HG02798 (cell line): ENCODE measurements around the gene CDK8.
A peak's percentile ranks its signal among the peaks of the same experiment; 100 is the strongest.
"Not testable (repeated sequence)": the region's sequence is repeated elsewhere in the genome, so short reads cannot be mapped to it uniquely, and the experiment has no call there.

Experiments used
- ATAC-seq: cut with Tn5 transposase; IDR thresholded peaks from one replicate; pipeline ENCODE4 v1.9.1; 2021; ENCODE audit warnings: mild to moderate bottlenecking; ENCODE audit not compliant: unreplicated experiment, poor library complexity

Gene CDK8

GRCh38 chr13:26310003-26310402 is 56.1 kb downstream of the CDK8 start:
- no peak for ATAC-seq

- ATAC-seq, result no peak
Measured at GRCh38 chr13:26310470-26310869, 56.5 kb downstream of the CDK8 start.

GRCh38 chr13:26312019-26312418 is 58.1 kb downstream of the CDK8 start:
- ATAC-seq, result not testable (repeated sequence)

- not testable (repeated sequence) for ATAC-seq
Measured at GRCh38 chr13:26316095-26316494, 62.2 kb downstream of the CDK8 start.

GRCh38 chr13:26320766-26321165 is 66.8 kb downstream of the CDK8 start:
- ATAC-seq, result no peak

DNA sequence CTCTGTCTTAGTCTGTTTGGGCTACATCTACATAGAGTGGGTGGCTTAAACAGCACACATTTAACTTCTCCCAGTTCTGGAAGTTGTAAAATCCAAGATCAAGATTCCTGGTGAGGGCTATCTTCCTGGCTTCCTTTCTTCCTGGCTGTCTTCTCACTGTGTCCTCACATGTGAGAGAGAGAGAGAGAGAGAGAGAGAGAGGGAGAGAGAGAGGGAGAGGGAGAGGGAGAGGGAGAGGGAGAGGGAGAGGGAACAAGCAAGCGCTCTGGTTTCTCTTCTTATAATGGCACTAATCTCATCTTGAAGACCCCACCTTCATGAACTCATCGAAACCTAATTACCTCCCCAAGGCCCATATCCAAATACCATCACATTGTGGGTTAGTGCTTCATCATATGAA is 69.2 kb downstream of the CDK8 start:
- ATAC-seq, result no peak

DNA sequence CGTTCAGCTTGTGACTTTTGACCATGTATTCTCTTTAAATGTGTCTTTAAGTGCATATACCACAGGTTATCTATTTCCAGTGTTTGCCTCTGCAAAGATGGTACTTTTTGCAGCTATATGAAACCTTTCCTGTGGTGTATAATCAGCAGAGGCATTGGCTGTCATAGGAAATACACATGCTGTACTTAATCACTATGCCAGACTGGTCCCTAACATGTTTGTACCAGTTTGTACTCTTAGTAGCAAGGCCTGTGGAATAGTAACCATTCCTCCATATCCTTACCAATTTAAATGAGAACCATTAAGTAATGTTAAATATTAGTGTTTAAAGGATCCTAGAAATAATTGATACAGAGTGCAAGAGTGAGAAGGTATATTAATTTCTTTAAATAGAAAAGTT is 69.8 kb downstream of the CDK8 start:
- no peak for ATAC-seq

GRCh38 chr13:26324294-26324693 is 70.4 kb downstream of the CDK8 start:
- ATAC-seq, result no peak

- no peak for ATAC-seq
Measured at GRCh38 chr13:26324867-26325266, 70.9 kb downstream of the CDK8 start.

DNA sequence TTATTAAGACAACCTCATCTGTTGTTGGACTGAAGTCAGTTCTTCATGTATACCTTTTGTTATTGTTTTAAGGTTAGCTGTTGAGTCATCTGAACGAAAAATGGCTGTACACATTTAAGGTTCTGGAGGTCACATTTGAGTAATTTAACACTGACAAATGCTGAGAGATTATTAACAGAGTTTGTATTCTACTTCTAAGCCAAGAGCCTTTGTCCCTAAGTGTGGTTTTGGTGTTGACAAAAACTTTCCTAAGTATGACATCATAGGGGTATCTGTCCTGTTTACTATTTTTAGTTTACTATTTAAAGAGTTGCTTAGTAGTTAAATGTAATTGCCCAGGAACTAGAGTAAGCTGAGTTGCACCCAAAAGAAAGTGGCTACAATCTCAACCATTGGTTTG is 71.9 kb downstream of the CDK8 start:
- ATAC-seq, result peak; percentile 84

- ATAC-seq, result no peak
Measured at GRCh38 chr13:26326562-26326961, 72.6 kb downstream of the CDK8 start.

DNA sequence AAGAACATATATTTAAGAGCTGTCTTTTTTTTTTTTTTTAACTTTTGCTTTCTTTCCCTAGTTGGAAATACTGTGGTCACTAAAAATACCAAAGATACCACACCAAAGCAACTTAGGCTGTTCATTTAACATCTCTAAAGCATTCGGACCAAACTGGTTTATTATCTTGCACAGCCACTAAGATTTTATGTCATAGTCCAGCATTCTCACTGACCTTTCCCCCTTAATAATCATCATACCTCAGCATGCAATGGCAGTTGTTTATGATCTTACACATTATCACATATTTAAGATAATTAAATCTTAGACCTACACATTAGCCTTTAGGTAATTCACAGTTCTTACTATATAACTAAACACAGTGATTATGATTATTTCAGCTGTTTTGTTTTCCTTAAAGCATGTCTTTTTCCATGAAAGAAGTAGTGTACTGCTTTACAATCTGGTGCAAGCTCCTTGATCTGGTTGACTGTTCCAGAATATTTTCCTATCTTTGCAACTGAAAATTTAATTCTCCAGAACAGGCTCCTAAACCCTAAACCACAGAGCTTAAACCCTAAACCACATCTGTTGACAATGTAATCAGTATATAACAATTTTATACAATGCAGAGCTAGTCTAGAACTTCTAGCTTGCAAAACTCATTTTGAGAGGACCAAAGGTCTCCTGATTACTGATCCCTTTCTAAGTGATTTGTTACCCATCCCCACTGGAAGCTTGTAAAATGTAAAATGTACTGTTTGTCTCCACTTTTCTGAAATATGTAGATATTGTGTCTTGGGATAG is 74.2 kb downstream of the CDK8 start:
- no peak for ATAC-seq

GRCh38 chr13:26335158-26335557 is 81.2 kb downstream of the CDK8 start:
- ATAC-seq, result no peak

GRCh38 chr13:26340807-26341206 is 86.9 kb downstream of the CDK8 start:
- no peak for ATAC-seq

GRCh38 chr13:26342898-26343297 is 89.0 kb downstream of the CDK8 start:
- ATAC-seq, result no peak

DNA sequence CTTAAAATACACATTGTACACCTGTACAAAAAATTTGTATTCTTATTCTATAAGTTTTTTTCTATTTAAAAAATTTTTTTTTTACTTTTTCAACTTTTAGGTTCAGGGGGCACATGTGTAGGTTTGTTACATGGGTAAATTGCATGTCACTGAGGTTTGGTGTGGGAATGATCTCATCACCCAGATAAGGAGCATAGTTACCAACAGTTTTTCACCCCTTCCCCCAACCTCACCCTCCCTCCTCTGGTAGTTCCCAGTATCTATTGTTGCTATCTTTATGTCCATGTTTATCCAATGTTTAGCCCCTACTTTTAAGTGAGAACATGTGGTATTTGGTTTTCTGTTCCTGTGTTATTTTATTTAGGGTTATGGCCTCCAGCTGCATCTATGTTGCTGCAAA is 89.9 kb downstream of the CDK8 start:
- no peak for ATAC-seq

DNA sequence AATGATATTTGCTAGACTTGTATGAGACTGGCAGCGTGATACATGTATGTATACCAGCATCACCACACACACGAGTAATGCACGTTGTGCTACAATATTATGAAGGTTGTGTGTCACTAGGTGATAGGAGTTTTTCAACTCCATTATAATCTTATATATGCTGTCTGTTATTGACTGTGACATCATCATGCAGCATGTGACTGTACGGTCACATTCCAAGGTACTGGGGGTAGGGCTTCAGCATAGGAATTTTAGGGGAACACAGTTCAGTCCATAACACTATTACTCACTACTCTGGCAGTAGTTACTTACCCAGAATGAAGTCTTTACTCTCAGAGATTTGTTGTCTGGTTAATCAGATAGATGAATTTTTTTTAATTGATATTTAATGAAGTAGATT is 91.1 kb downstream of the CDK8 start:
- ATAC-seq, result no peak

GRCh38 chr13:26348966-26349365 is 95.0 kb downstream of the CDK8 start:
- no peak for ATAC-seq

DNA sequence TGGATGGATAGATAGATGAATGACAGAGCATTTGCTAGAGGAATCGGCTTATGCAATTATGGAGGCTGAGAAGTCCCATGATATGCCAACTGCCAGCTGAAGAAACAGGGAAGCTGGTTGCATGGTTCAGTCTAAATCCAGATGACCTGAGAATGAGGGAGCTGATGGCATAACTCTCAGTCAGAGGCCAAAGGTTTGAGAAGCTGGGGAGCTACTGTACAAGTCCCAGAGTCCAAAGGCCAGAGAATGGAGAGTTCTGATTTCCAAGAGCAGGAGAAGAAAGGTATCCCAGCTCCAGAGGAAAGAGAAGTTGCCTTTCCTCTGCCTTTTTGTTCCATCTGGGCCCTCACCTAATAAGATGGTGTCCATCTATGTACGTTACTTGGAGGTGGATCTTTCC is 108.3 kb downstream of the CDK8 start:
- no peak for ATAC-seq

DNA sequence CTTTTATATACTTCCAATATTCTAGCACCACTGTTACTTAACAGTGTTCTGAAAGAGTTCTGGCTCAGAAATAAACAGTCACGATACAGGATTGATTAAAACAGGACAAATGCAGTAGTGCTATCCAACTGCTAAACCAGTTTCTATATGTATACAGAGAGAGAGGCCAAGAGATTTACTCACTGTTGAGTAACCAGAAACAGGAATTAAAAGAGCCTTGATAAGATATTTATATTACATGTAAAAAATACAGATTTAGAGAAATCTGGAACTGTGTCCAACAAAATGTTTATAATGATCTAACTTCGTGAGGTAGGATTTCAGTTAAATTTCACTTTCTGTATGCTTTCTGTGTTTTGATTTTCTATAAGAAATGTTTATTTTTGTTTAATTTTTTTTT is 116.6 kb downstream of the CDK8 start:
- no peak for ATAC-seq

DNA sequence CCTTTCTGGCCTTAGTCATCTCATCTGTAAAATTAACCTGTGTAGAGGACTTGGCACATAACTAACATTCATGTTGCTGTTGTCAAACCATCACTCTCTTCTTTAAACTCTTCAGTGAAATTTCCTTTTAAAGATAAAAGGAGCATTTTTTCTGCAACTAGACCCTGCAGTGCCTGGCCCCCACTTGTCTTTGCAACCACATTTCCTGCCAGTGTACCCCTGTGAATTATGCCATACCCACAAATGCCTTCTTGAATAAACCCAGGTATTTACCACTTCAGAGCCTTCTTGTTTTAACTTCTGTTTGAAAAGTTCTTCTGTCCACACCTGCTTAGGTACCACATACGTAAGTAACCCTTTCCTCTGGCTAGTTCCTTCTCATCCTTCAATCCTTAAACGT is 118.8 kb downstream of the CDK8 start:
- ATAC-seq, result no peak

GRCh38 chr13:26376430-26376829 is 122.5 kb downstream of the CDK8 start:
- ATAC-seq, result no peak

- peak; percentile 40 for ATAC-seq
Measured at GRCh38 chr13:26377038-26377437, 123.1 kb downstream of the CDK8 start.
